Activated CD4-positive, alpha-beta T cell treated with anti-CD3 and anti-CD28 coated beads, Interleukin-2, Interleukin-4, amounts not matched to agents 100 ng/mL and 50 ng/mL, durations not matched to agents 16 hours and 8 hours (primary cell): Measurements from ENCODE around the gene MRNIP.
A peak's percentile ranks its signal among the peaks of the same experiment; 100 is the strongest.

ENCODE experiments used
- DNase-seq: peaks from one replicate; pipeline ENCODE4 v3.0.0-alpha.2; 2020; ENCODE audit warnings: low spot score

Gene MRNIP

GRCh38 chr5:179821298-179822058, 37.1 kb downstream of the MRNIP start:
- peak; percentile 87 for DNase-seq

- peak; percentile 84 for DNase-seq
Measured at GRCh38 chr5:179820483-179821297, 37.9 kb downstream of the MRNIP start, which contains the start of gene SQSTM1. Gene SQSTM1, plus strand, starts transcription at chr5:179820905. Its CDS starts 32 bp downstream, at chr5:179820937.

- DNase-seq = no peak
Measured at GRCh38 chr5:179820127-179820482, 38.5 kb downstream of the MRNIP start.

- peak; percentile 48 for DNase-seq
Measured at GRCh38 chr5:179819296-179820126, 39.1 kb downstream of the MRNIP start.

GRCh38 chr5:179818746-179819295, 39.8 kb downstream of the MRNIP start:
- peak; percentile 92 for DNase-seq

GRCh38 chr5:179817890-179818745, 40.5 kb downstream of the MRNIP start:
- no peak for DNase-seq

GRCh38 chr5:179817470-179817840, 41.2 kb downstream of the MRNIP start:
- DNase-seq = no peak

GRCh38 chr5:179816796-179817469, 41.7 kb downstream of the MRNIP start:
- DNase-seq = no peak

- DNase-seq = no peak
Measured at GRCh38 chr5:179816401-179816795, 42.2 kb downstream of the MRNIP start.

- no peak for DNase-seq
Measured at GRCh38 chr5:179815491-179816249, 42.9 kb downstream of the MRNIP start.

GRCh38 chr5:179814090-179814489, 44.5 kb downstream of the MRNIP start:
- DNase-seq = no peak

- DNase-seq = no peak
Measured at GRCh38 chr5:179812997-179813607, 45.5 kb downstream of the MRNIP start.

GRCh38 chr5:179812135-179812825, 46.3 kb downstream of the MRNIP start:
- no peak for DNase-seq

GRCh38 chr5:179806250-179807048, 52.2 kb downstream of the MRNIP start, which contains the start of gene MGAT4B:
Gene MGAT4B, minus strand, starts transcription at chr5:179806866. Its CDS starts 283 bp downstream, at chr5:179806583.
- peak; percentile 67 for DNase-seq

- no peak for DNase-seq
Measured at GRCh38 chr5:179805529-179806249, 52.9 kb downstream of the MRNIP start.

- DNase-seq = no peak
Measured at GRCh38 chr5:179805070-179805528, 53.5 kb downstream of the MRNIP start.

GRCh38 chr5:179804555-179804947, 54.1 kb downstream of the MRNIP start:
- DNase-seq = no peak
